ENCODE data around the gene SPC25.

The SPC25 gene

GRCh38 chr2:168843253-168843652 lies 47.0 kb downstream of the SPC25 start:
- Histone ChIP-seq H3K9me3 (ENCODE audit: control insufficient read depth, insufficient read depth, low read length) (no peaks in the 10 kb centered on the region), H3K4me1 (ENCODE audit: insufficient read depth, low read length) (no peaks in the 10 kb centered on the region), H3K9ac (ENCODE audit: low read depth, low read length) (no peak overlapping the region), H3K36me3 (ENCODE audit: insufficient read depth, low read length) (no peaks in the 10 kb centered on the region)

DNA sequence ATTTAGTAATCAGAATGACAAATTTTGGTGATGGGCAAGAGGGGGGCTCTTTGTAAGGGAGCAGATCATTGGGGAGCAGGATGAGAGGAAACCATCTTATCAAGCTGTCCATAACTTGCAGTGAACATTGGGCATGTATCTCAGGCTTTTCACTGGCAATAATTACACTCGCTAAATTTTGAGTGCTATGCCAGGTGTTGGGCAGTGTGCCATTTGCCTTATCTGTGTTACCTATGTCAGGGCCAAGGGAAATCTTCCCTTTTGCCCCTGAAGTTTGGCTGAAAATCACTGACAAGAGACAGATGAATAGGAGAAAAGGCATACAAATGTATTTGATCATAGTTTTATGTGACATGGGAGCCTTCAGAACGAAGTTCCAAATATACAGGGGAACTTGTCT lies 48.8 kb downstream of the SPC25 start:
- H3K4me1 ChIP-seq (ENCODE audit: insufficient read depth, low read length), result no peaks in the 10 kb centered on the region
- H3K9ac ChIP-seq (ENCODE audit: low read depth, low read length), result no peak overlapping the region
- no peaks in the 10 kb centered on the region for H3K9me3 ChIP-seq (ENCODE audit: control insufficient read depth, insufficient read depth, low read length)

DNA sequence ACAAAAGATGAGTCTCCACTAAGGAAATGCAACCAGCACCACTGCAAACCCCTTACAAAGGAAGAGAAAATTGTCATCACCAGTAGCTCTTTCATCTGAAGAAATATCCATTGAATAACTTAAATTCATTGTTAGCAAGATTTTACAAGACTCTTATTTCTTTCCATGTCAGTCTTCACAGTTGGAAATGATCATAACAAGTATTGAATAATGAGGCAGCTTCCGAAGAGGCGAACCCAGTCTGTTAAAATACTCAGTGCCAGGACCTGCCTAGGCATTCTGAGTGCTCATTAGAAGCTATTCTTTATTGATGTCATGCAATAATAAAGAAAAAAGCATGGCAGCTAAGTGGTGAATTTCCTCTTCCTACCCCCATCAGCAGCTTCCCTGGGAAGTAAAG lies 54.3 kb downstream of the SPC25 start:
- Histone ChIP-seq H3K36me3 (ENCODE audit: insufficient read depth, low read length) (no peaks in the 10 kb centered on the region), H3K9ac (ENCODE audit: low read depth, low read length) (no peak overlapping the region), H3K9me3 (ENCODE audit: control insufficient read depth, insufficient read depth, low read length) (no peaks in the 10 kb centered on the region), H3K4me1 (ENCODE audit: insufficient read depth, low read length) (no peaks in the 10 kb centered on the region)

More for the DNA sequence above, 48.8 kb downstream of the SPC25 start:
- H3K36me3 ChIP-seq (ENCODE audit: insufficient read depth, low read length), result no peaks in the 10 kb centered on the region

- Histone ChIP-seq H3K36me3 (ENCODE audit: insufficient read depth, low read length) (no peaks in the 10 kb centered on the region), H3K4me1 (ENCODE audit: insufficient read depth, low read length) (no peaks in the 10 kb centered on the region), H3K9me3 (ENCODE audit: control insufficient read depth, insufficient read depth, low read length) (no peaks in the 10 kb centered on the region), H3K9ac (ENCODE audit: low read depth, low read length) (no peak overlapping the region)
Observed at GRCh38 chr2:168831662-168832061, 58.6 kb downstream of the SPC25 start.

DNA sequence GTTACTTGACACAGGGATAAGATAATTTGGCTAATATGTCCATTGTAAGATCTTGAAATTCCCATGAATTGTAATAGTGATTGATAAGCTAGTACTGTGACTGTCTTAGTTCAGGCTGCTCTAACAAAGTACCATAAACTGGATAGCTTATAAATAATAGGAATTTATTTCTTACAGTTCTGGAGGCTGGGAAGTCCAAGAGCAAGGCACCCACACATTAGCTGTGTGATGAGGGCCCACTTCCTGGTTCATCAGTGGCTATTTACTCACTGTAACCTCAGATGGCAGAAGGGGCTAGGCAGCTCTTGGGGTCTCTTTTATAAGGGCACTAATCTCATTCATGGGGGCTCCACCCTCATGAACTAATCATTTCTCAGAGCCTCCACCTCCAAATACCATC lies 59.3 kb downstream of the SPC25 start:
- Histone ChIP-seq H3K9ac (ENCODE audit: low read depth, low read length) (no peak overlapping the region), H3K4me1 (ENCODE audit: insufficient read depth, low read length) (no peaks in the 10 kb centered on the region), H3K9me3 (ENCODE audit: control insufficient read depth, insufficient read depth, low read length) (no peaks in the 10 kb centered on the region), H3K36me3 (ENCODE audit: insufficient read depth, low read length) (no peaks in the 10 kb centered on the region)

DNA sequence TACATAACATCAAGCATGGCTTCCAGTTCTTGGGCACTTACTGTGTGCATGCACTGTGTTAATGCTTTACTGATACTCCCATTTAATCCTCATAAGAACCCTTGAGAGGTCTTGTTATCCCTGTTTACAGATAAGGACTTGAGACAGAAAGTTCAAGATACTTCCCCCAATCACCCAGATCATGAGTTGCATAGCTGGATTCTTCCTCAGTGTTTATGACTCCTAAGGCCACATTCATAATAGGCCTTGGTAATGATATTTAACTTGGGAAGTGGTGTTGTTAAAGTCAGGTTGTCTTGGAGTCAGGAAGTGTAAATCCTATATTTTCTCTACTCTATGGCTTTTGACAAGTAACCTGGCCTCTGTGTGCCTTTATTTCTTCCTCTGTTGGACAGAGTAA lies 65.1 kb downstream of the SPC25 start:
- H3K9me3 ChIP-seq (ENCODE audit: control insufficient read depth, insufficient read depth, low read length), result no peaks in the 10 kb centered on the region
- H3K4me1 ChIP-seq (ENCODE audit: insufficient read depth, low read length), result no peaks in the 10 kb centered on the region
- no peaks in the 10 kb centered on the region for H3K36me3 ChIP-seq (ENCODE audit: insufficient read depth, low read length)
- H3K9ac ChIP-seq (ENCODE audit: low read depth, low read length), result no peak overlapping the region

DNA sequence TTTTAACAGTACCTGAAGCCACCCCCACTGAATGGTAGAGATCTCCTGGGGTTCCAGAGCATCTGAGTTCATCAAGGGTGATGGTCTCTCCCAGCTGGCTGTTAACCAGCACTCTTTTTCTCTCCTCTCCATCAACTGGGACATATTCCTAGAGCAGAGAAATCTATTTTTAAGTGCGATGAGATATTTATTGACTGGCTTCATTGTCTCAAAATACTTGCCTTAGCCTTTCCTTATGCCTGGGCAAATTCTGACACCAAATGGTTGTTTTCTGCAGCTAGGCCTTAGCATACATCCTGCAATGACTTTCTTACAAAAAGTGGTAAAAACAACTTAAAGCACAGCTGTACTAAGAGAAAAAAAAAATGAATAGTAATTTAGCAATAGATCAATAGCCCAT lies 68.2 kb downstream of the SPC25 start:
- H3K4me1 ChIP-seq (ENCODE audit: insufficient read depth, low read length), result no peaks in the 10 kb centered on the region
- no peaks in the 10 kb centered on the region for H3K9me3 ChIP-seq (ENCODE audit: control insufficient read depth, insufficient read depth, low read length)
- no peak overlapping the region for H3K9ac ChIP-seq (ENCODE audit: low read depth, low read length)
- no peaks in the 10 kb centered on the region for H3K36me3 ChIP-seq (ENCODE audit: insufficient read depth, low read length)

DNA sequence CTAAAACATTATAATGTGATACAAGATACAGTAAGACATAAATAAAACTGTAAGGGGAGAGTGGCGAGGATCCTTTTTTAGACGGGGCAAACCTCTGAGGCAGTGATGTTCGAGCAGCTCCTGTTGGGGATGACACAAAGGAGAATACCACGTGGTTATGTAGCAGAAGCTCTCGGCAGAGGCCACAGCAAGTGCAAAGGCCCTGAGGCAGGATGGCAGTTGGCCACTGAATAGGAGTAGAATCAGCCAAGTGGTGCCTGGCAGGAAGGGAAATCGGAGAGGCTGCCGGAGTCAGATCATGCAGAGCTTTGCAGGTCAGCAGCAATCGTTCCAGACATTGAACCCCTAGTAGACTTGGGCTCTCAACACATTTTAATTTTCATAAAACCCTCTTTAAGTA lies 68.7 kb downstream of the SPC25 start:
- Histone ChIP-seq H3K36me3 (ENCODE audit: insufficient read depth, low read length) (no peaks in the 10 kb centered on the region), H3K4me1 (ENCODE audit: insufficient read depth, low read length) (no peaks in the 10 kb centered on the region), H3K9me3 (ENCODE audit: control insufficient read depth, insufficient read depth, low read length) (no peaks in the 10 kb centered on the region), H3K9ac (ENCODE audit: low read depth, low read length) (no peak overlapping the region)

All from ES-I3 (cell line).